HG03469 (cell line): ENCODE data around the gene HSPA4L.

Experiments
- ATAC-seq: cut with Tn5 transposase; IDR thresholded peaks from one replicate; pipeline ENCODE4 v1.9.1; 2021; ENCODE audit warnings: mild to moderate bottlenecking, moderate library complexity, moderate number of reproducible peaks; ENCODE audit not compliant: unreplicated experiment

The HSPA4L gene

GRCh38 chr4:127856813-127857447, 74.8 kb downstream of the HSPA4L start:
- ATAC-seq, result peak; percentile 92

DNA sequence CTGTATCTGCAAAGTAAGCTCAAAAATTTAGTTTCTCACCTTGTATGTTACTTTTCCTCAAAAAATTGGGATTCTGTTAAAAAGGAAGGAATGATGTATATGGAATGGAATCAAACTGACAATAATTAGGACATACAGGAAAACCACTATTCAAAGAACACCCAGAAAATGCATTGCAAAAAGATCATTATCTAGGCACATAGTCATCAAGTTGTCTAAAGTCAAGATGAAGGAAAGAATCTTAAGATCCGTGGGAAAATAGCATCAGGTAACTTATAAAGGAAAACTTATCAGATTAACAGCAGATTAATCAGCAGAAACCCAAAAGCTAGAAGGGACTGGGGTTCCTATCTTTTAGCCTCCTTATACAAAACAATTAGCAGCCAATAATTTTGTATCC, 75.5 kb downstream of the HSPA4L start:
- ATAC-seq, result no peak

DNA sequence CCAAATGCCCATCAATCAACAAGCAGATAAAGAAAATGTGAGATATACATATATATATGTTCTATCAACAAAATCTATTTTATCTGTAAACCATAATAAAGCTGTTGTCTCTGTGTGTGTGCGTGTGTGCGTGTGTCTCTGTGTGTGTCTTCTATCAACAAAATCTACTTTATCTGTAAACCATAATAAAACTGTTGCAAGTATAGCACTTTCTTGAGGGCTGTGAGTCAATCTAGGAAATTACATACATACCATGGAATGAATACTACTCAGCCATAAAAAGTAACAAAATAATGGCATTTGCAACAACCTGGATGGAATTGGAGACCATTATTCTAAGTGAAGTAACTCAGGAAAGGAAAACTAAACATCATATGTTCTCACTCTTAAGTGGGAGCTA, 86.1 kb downstream of the HSPA4L start:
- ATAC-seq, result no peak

- ATAC-seq, result no peak
Measured at GRCh38 chr4:127870281-127870680, 88.2 kb downstream of the HSPA4L start.

GRCh38 chr4:127870688-127871087, 88.6 kb downstream of the HSPA4L start:
- no peak for ATAC-seq

GRCh38 chr4:127875791-127876190, 93.7 kb downstream of the HSPA4L start:
- no peak for ATAC-seq

- peak; percentile 93 for ATAC-seq
Measured at GRCh38 chr4:127880763-127881562, 98.8 kb downstream of the HSPA4L start, which contains the start of gene PLK4. Gene PLK4 (plus strand): TSS chr4:127880893. CDS start chr4:127881135, 242 bp downstream.

DNA sequence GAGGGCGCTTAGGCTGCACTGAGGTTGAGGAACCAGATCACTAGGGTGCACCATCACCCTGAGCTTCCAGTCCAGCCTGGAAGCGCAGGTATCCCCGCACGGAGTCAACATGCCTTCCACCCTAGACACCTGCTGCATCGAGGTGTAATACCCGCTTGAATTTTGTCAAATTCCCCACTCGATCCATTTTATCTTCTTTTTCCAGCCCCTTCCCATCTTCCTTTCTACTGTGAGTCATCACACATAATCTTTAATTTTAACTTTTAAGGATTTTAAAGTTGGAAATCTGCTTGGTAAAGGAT, 99.4 kb downstream of the HSPA4L start:
- ATAC-seq, result peak; percentile 25

- no peak for ATAC-seq
Measured at GRCh38 chr4:127888559-127888958, 106.4 kb downstream of the HSPA4L start.

GRCh38 chr4:127889903-127890302, 107.8 kb downstream of the HSPA4L start:
- ATAC-seq, result no peak
